HG03280 (cell line): ENCODE data around the gene GPN3.
"Not testable (repeated sequence)": the region's sequence is repeated elsewhere in the genome, so short reads cannot be mapped to it uniquely, and the experiment has no call there.

Experiments
- ATAC-seq: cut with Tn5 transposase; IDR thresholded peaks from one replicate; pipeline ENCODE4 v1.9.1; 2021; ENCODE audit warnings: mild to moderate bottlenecking, moderate library complexity; ENCODE audit not compliant: unreplicated experiment

Gene GPN3

GRCh38 chr12:110468214-110469048 is at the start of gene GPN3, which contains the start of gene FAM216A:
GPN3 (minus strand) TSS chr12:110468257; CDS start chr12:110468203, 54 bp downstream.
FAM216A (plus strand) TSS chr12:110468845; CDS start chr12:110468876, 31 bp downstream.
- peak; percentile 77 for ATAC-seq

DNA sequence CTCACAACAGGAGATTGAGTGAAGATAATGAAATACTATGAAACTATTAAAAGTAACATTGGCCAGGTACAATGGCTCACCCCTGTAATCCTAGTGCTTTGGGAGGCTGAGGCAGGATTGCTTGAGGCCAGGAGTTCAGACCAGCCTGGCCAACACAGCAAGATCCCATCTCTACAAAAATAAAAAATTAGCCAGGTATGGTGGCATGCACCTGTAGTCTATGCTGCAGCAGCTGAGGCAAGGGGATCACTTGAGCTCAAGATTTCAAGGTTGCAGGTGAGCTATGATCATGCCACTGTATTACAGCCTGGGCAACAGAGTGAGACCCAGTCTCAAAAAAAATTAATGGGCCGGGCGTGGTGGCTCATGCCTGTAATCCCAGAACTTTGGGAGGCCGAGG is 48.9 kb upstream of the GPN3 start:
- ATAC-seq: no peak

DNA sequence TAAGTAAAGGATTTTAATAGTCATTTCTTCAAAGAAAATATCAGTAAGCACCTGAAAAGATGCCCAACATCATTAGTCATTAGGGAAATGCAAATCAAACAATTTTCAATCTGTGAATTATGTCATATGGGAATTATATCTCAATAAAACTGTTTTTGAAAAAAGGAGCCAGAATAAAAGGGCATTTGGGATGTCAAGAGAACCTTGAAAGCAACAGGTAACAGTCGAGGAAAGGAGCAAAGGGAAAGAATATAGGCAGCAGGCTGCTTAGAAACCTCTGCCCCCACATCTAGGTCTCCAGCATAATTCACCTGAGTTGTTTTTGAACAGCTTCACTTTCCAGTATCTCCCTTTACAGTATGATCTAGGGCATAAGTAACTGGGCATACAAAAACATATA is 46.3 kb upstream of the GPN3 start:
- no peak for ATAC-seq

DNA sequence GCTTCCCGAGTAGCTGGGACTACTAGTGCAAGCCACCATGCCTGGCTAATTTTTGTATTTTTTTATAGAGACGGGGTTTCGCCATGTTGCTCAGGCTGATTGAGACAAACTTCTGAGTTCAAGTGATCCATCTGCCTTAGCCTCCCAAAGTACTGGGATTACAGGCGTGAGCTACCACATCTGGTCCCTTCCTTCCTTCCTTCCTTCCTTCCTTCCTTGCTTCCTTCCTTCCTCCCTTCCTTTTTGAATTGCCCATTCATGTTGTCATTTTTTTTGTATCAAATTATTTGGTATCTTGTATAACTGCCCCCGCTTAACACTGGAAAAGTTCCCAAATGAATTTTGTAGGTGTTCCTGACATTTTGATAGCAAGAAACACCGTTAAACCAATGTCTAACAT is 45.8 kb upstream of the GPN3 start:
- no peak for ATAC-seq

DNA sequence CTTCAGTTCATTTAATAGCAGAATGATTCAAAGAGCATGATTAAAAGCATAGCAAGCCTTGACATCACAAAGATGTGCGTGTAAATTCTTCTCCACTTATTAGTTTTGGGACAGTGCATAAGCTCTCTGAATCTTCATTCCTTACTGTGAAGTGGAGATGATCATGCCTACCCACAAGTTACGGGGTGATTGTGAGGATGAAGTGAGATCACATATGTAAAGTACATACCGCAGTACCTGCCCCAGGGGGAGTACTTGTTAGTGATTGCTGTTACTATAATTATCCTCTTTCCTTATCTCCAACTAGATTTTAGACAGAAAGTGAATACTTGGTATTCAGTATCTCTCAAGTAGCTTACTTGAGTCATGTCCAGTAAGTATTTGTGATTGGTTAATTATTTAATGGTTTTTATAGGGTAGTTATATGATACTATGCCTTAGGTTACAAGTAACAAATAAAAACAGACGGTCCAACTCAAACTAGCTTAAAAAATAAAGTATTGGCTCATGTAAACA is 40.1 kb upstream of the GPN3 start:
- ATAC-seq: no peak

GRCh38 chr12:110505332-110505731 is 37.3 kb upstream of the GPN3 start:
- ATAC-seq: no peak

DNA sequence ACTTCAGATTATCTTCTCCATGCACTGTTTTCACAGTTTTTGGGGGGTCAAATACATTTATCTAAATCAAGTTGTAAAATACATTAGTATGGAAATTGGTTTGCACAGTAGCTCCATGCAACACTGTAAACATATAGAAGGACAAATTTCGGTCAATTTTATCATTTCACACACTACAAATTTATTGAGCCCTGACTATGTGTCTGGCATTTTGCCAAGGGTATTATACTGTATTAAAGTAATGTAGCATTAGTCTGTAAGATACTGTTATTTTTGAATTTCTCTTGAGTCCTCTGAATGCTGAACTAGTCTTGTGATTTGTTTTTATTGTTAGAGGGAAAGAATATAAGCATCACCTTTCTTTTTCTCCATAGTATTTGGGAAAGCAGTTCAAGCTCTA is 35.4 kb upstream of the GPN3 start:
- no peak for ATAC-seq

DNA sequence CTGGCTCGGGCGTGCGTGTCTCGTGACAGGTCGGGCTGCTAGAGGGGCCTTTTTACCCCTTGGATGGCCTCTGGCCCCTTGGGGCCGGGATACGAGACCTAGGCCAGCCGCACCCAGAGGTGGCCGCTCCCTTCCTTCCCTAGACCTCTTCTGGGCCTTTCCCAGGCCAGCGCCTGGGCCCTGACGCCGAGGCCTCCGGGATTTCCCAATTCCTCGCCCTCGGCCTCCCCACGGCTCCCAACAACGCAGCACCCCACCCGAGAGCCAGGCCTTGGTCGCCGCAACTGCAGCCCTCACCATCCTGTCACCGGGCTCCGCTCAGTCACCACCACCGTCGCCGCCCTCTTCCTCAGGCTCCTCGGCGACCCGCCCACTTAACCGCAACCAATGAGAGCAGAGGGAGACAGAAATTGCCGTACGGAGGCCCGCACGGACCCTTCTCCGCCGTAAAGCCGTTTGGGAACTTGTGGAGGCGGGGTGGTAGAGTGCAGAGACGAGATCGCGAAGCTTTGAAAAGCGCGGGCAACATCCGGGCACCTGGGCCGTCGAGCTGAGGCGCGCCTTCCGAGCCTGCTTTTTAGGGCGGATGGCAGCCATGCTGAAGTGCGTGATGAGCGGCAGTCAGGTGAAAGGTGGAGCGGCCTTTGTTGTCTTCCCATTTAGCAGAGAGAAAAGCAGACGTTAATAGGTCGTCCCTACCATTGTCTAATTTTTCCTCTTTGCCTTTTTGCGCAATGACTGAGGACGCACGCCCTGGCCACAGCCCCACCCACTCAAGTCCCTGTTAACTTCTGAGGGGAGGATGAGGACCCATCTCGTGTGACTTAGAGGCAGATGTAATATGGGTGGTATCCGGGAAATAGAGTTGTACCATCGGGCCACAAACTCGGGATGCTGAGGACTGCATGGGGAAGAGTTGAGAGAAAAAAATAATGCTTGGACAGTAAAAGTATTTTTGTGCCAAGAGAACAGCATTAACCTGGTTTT is 34.0 kb upstream of the GPN3 start, which contains the start of the genes RAD9B and VPS29:
TSS of gene RAD9B (plus strand) at position 580 of the 987 bp plus-strand sequence. CDS start at position 587, 7 bp downstream.
TSS of gene VPS29 (minus strand) at position 360 of the 987 bp plus-strand sequence. CDS start at position 300, 60 bp downstream.
- ATAC-seq: peak; percentile 93

GRCh38 chr12:110501399-110501751 is 33.3 kb upstream of the GPN3 start:
- ATAC-seq: peak; percentile 10

DNA sequence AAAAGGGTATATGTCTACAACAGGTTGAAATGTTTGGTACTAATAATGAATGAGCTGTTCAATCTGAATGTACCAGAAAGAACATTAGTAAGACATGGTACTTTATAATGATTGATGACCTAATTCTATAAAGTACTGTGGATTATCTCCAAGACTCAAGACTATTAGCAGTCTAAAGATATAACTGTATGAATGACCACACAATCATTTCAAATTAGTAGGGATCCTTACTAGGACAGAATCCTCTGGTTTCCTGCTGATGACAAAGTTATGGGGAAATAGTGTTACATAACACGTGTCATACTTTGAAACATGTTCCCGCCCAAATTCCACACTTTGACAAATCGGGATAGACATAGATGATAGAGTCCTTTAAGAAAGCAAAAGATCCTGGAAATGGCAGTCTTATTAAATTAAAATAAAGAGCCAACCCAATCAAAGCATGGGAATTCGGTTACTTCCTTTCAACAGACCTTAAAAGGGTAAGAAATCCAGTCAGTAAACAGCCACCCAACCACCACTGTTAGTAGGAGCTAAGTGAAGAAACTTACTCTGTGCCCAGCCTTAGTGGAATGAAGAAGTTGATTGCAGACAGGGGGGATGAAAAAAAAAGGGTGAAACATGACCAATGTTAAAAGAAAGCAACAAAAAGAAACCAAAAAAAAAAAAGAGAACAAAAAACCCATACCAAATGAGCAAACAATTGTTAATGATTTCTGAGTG is 31.1 kb upstream of the GPN3 start:
- ATAC-seq: no peak

GRCh38 chr12:110475426-110475825 is 7.4 kb upstream of the GPN3 start:
- no peak for ATAC-seq

DNA sequence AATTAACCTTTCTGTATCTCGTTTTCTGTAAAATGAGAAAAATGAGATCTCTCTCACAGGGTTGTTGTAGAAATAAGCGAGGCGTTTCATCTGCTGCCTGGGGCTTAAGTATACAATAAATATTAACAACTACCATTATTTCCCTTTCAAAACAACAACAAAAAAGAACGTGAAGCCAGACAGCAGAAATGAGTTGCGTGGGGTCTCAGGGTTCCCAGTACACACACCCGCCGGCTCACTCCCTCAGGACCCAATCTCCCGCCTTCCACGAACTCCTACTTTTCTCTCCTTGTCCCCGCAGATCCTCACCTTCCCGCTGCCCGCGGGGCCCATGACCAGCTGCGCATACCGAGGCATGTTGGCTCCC is 227 bp downstream of the GPN3 start:
- ATAC-seq: no peak

DNA sequence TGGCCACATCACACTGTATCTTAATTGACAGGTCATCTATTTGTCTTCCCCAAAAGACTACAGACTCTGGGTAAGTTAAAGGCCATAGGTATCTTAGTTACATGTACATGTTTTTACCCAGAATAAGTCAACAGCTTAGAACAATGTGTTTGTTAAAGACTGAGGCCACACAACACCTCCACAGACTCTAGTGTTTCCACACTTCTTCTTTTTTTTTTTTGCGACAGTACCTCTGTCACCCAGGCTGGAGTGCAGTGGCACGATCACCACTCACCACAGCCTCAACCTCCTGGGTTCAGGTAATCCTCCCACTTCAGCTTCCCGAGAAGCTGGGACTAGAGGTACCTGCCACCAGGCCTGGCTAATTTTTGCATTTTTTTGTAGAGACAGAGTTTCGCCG is 1.3 kb downstream of the GPN3 start:
- no peak for ATAC-seq

GRCh38 chr12:110465765-110466164 is 2.3 kb downstream of the GPN3 start:
- ATAC-seq: not testable (repeated sequence)

GRCh38 chr12:110465024-110465423 is 3.0 kb downstream of the GPN3 start:
- ATAC-seq: no peak

GRCh38 chr12:110461189-110461588 is 6.9 kb downstream of the GPN3 start:
- ATAC-seq: not testable (repeated sequence)

- no peak for ATAC-seq
These were observed 9.3 kb downstream of the GPN3 start for GRCh38 chr12:110458756-110459155.

GRCh38 chr12:110453569-110454296 is 14.3 kb downstream of the GPN3 start:
- no peak for ATAC-seq

- ATAC-seq: no peak
These were observed 16.8 kb downstream of the GPN3 start for GRCh38 chr12:110451263-110451662.
